ENCODE measurements around the gene ABCA4. TPM values are rescaled to one million over a fixed set of nuclear protein-coding genes. Genes with fewer than 3 reads are reported as not detected.

The ABCA4 gene
- total RNA-seq, 1 experiment from 2014 or later = 0.09 TPM

DNA sequence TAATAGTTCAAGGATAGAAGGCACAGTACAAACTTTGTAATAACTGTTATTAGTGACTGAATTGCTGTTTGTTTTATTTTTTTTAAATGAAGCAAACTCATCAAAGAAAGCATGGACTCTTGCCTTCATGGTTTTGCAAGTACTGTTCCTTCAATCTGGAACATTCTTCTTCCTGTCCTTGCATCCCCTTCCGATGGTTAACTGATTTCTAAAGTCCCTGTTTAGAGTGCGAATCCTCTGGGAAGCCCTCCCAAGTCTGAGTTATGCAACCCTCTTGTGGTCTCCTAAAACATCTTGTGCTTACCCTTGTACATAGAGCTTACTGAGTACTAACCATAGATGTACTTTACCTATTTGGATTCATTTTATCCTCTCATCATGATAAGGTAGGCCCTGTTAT is 159.5 kb downstream of the ABCA4 start:
- H3K4me3 Mint-ChIP-seq = no peak overlapping the region
- ATAC-seq = no peak
- no peak overlapping the region for H3K27ac Mint-ChIP-seq
- ChIA-PET POLR2A (no interaction called here), CTCF (interaction anchor here (1.8 kb wide), 1 partner anchor 19 kb away, joined by 5 read pairs; no protein-coding TSS in a partner anchor)
- DNase-seq (ENCODE audit: low spot score) = no peak
- no peaks in the 10 kb centered on the region for H3K36me3 Mint-ChIP-seq
- no peaks in the 10 kb centered on the region; the same call in 1 of the 2 replicates for H3K9me3 Mint-ChIP-seq
- no peaks in the 10 kb centered on the region for H3K4me1 Mint-ChIP-seq
- TF ChIP-seq, protein P1, sequence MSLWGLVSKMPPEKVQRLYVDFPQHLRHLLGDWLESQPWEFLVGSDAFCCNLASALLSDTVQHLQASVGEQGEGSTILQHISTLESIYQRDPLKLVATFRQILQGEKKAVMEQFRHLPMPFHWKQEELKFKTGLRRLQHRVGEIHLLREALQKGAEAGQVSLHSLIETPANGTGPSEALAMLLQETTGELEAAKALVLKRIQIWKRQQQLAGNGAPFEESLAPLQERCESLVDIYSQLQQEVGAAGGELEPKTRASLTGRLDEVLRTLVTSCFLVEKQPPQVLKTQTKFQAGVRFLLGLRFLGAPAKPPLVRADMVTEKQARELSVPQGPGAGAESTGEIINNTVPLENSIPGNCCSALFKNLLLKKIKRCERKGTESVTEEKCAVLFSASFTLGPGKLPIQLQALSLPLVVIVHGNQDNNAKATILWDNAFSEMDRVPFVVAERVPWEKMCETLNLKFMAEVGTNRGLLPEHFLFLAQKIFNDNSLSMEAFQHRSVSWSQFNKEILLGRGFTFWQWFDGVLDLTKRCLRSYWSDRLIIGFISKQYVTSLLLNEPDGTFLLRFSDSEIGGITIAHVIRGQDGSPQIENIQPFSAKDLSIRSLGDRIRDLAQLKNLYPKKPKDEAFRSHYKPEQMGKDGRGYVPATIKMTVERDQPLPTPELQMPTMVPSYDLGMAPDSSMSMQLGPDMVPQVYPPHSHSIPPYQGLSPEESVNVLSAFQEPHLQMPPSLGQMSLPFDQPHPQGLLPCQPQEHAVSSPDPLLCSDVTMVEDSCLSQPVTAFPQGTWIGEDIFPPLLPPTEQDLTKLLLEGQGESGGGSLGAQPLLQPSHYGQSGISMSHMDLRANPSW (CRISPR knock-in tag; conservative IDR thresholded peaks at IDR 0.05; ENCODE audit: low read depth) = no peak
- H3K27me3 Mint-ChIP-seq (ENCODE audit: low read depth) = peaks cover 4% of the 10 kb centered on the region

DNA sequence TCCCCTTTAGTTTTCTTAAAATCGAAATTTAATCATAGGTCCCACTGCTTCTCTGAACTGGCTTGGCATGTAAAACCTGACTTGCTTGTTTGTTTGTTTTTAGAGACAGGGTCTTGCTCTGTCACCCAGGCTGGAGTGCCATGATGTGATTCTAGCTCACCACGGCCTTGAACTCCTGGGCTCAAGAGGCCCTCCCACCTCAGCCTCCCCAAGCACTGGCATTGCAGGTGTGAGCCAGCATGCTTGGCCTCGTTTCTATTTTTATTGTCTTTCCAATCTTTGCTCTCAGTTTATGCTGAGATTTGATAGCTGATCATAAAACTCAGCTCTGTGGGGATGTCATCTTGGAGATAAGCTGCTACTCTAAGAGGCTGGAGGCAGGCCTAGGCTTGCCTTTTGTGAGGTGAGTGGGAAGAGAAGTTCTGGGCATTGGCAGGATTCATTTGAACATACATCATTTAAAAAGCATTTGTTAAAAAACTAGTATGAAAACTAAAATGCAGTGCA is 160.3 kb downstream of the ABCA4 start:
- H3K4me3 Mint-ChIP-seq = no peak overlapping the region
- no peaks in the 10 kb centered on the region for H3K4me1 Mint-ChIP-seq
- no peak for ATAC-seq
- H3K27me3 Mint-ChIP-seq (ENCODE audit: low read depth) = peaks cover 4% of the 10 kb centered on the region
- H3K36me3 Mint-ChIP-seq = peaks cover under 1% of the 10 kb centered on the region; the same call in 1 of the 2 replicates
- ChIA-PET CTCF (interaction anchor here (0.7 kb wide), 1 partner anchor 19 kb away, joined by 3 read pairs; no protein-coding TSS in a partner anchor), POLR2A (no interaction called here)
- DNase-seq (ENCODE audit: low spot score) = no peak
- peaks cover 7% of the 10 kb centered on the region for H3K9me3 Mint-ChIP-seq
- H3K27ac Mint-ChIP-seq = no peak overlapping the region
- TF ChIP-seq CREM (CRISPR knock-in tag; IDR thresholded peaks at IDR 0.05) = no peak
- TF ChIP-seq, protein P2, sequence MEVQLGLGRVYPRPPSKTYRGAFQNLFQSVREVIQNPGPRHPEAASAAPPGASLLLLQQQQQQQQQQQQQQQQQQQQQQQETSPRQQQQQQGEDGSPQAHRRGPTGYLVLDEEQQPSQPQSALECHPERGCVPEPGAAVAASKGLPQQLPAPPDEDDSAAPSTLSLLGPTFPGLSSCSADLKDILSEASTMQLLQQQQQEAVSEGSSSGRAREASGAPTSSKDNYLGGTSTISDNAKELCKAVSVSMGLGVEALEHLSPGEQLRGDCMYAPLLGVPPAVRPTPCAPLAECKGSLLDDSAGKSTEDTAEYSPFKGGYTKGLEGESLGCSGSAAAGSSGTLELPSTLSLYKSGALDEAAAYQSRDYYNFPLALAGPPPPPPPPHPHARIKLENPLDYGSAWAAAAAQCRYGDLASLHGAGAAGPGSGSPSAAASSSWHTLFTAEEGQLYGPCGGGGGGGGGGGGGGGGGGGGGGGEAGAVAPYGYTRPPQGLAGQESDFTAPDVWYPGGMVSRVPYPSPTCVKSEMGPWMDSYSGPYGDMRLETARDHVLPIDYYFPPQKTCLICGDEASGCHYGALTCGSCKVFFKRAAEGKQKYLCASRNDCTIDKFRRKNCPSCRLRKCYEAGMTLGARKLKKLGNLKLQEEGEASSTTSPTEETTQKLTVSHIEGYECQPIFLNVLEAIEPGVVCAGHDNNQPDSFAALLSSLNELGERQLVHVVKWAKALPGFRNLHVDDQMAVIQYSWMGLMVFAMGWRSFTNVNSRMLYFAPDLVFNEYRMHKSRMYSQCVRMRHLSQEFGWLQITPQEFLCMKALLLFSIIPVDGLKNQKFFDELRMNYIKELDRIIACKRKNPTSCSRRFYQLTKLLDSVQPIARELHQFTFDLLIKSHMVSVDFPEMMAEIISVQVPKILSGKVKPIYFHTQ (CRISPR knock-in tag; IDR thresholded peaks at IDR 0.05) = no peak
- no peak for TF ChIP-seq ZNF416 (CRISPR knock-in tag; IDR thresholded peaks at IDR 0.05)
- TF ChIP-seq, protein P3, sequence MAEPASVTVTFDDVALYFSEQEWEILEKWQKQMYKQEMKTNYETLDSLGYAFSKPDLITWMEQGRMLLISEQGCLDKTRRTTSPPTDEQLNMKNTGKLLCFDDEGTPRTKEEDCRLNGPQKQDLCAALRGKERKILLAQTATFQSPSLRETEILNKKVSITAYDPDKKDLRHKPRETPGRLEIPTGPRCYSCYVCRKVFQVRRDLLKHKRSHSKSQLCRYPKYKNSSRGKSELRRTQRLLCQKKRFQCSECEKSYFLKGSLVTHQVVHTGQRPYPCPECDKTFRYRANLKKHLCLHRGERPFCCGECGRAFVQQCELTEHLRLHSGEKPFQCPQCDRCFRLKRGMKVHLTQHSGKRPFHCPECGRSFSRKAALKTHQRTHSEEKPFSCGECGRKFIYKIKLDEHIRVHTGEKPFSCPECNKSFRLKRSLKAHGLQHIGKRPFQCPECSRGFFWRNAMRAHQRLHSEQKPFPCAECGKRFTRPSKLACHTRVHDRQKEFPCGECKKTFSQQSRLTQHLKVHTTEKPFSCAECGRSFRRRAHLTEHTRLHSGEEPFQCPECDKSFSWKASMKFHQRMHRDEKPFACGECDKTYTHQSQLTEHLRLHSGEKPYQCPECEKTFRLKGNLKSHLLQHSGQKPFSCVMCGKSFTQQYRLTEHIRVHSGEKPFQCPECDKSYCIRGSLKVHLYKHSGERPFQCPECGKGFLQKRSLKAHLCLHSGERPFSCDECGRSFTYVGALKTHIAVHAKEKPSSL (CRISPR knock-in tag; conservative IDR thresholded peaks at IDR 0.05) = no peak
- TF ChIP-seq, protein P4, sequence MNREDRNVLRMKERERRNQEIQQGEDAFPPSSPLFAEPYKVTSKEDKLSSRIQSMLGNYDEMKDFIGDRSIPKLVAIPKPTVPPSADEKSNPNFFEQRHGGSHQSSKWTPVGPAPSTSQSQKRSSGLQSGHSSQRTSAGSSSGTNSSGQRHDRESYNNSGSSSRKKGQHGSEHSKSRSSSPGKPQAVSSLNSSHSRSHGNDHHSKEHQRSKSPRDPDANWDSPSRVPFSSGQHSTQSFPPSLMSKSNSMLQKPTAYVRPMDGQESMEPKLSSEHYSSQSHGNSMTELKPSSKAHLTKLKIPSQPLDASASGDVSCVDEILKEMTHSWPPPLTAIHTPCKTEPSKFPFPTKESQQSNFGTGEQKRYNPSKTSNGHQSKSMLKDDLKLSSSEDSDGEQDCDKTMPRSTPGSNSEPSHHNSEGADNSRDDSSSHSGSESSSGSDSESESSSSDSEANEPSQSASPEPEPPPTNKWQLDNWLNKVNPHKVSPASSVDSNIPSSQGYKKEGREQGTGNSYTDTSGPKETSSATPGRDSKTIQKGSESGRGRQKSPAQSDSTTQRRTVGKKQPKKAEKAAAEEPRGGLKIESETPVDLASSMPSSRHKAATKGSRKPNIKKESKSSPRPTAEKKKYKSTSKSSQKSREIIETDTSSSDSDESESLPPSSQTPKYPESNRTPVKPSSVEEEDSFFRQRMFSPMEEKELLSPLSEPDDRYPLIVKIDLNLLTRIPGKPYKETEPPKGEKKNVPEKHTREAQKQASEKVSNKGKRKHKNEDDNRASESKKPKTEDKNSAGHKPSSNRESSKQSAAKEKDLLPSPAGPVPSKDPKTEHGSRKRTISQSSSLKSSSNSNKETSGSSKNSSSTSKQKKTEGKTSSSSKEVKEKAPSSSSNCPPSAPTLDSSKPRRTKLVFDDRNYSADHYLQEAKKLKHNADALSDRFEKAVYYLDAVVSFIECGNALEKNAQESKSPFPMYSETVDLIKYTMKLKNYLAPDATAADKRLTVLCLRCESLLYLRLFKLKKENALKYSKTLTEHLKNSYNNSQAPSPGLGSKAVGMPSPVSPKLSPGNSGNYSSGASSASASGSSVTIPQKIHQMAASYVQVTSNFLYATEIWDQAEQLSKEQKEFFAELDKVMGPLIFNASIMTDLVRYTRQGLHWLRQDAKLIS (CRISPR knock-in tag; IDR thresholded peaks at IDR 0.05; ENCODE audit: borderline replicate concordance) = no peak
- TF ChIP-seq, protein P5, sequence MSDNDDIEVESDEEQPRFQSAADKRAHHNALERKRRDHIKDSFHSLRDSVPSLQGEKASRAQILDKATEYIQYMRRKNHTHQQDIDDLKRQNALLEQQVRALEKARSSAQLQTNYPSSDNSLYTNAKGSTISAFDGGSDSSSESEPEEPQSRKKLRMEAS (CRISPR knock-in tag; IDR thresholded peaks at IDR 0.05) = no peak
- TF ChIP-seq NFATC4 (CRISPR knock-in tag; IDR thresholded peaks at IDR 0.05) = no peak
- TF ChIP-seq, protein P6, sequence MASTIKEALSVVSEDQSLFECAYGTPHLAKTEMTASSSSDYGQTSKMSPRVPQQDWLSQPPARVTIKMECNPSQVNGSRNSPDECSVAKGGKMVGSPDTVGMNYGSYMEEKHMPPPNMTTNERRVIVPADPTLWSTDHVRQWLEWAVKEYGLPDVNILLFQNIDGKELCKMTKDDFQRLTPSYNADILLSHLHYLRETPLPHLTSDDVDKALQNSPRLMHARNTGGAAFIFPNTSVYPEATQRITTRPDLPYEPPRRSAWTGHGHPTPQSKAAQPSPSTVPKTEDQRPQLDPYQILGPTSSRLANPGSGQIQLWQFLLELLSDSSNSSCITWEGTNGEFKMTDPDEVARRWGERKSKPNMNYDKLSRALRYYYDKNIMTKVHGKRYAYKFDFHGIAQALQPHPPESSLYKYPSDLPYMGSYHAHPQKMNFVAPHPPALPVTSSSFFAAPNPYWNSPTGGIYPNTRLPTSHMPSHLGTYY (CRISPR knock-in tag; IDR thresholded peaks at IDR 0.05) = no peak
- no peak for TF ChIP-seq RORB (CRISPR knock-in tag; IDR thresholded peaks at IDR 0.05)
- TF ChIP-seq, protein P7, sequence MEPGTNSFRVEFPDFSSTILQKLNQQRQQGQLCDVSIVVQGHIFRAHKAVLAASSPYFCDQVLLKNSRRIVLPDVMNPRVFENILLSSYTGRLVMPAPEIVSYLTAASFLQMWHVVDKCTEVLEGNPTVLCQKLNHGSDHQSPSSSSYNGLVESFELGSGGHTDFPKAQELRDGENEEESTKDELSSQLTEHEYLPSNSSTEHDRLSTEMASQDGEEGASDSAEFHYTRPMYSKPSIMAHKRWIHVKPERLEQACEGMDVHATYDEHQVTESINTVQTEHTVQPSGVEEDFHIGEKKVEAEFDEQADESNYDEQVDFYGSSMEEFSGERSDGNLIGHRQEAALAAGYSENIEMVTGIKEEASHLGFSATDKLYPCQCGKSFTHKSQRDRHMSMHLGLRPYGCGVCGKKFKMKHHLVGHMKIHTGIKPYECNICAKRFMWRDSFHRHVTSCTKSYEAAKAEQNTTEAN (CRISPR knock-in tag; IDR thresholded peaks at IDR 0.05) = no peak
- TF ChIP-seq, protein P8, sequence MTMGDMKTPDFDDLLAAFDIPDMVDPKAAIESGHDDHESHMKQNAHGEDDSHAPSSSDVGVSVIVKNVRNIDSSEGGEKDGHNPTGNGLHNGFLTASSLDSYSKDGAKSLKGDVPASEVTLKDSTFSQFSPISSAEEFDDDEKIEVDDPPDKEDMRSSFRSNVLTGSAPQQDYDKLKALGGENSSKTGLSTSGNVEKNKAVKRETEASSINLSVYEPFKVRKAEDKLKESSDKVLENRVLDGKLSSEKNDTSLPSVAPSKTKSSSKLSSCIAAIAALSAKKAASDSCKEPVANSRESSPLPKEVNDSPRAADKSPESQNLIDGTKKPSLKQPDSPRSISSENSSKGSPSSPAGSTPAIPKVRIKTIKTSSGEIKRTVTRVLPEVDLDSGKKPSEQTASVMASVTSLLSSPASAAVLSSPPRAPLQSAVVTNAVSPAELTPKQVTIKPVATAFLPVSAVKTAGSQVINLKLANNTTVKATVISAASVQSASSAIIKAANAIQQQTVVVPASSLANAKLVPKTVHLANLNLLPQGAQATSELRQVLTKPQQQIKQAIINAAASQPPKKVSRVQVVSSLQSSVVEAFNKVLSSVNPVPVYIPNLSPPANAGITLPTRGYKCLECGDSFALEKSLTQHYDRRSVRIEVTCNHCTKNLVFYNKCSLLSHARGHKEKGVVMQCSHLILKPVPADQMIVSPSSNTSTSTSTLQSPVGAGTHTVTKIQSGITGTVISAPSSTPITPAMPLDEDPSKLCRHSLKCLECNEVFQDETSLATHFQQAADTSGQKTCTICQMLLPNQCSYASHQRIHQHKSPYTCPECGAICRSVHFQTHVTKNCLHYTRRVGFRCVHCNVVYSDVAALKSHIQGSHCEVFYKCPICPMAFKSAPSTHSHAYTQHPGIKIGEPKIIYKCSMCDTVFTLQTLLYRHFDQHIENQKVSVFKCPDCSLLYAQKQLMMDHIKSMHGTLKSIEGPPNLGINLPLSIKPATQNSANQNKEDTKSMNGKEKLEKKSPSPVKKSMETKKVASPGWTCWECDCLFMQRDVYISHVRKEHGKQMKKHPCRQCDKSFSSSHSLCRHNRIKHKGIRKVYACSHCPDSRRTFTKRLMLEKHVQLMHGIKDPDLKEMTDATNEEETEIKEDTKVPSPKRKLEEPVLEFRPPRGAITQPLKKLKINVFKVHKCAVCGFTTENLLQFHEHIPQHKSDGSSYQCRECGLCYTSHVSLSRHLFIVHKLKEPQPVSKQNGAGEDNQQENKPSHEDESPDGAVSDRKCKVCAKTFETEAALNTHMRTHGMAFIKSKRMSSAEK (CRISPR knock-in tag; IDR thresholded peaks at IDR 0.05; ENCODE audit: borderline replicate concordance) = no peak
- TF ChIP-seq, protein P9, sequence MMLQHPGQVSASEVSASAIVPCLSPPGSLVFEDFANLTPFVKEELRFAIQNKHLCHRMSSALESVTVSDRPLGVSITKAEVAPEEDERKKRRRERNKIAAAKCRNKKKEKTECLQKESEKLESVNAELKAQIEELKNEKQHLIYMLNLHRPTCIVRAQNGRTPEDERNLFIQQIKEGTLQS (CRISPR knock-in tag; conservative IDR thresholded peaks at IDR 0.05) = no peak

All from WTC11 (cell line).